Measurements from ENCODE around the gene BSN.

DNA sequence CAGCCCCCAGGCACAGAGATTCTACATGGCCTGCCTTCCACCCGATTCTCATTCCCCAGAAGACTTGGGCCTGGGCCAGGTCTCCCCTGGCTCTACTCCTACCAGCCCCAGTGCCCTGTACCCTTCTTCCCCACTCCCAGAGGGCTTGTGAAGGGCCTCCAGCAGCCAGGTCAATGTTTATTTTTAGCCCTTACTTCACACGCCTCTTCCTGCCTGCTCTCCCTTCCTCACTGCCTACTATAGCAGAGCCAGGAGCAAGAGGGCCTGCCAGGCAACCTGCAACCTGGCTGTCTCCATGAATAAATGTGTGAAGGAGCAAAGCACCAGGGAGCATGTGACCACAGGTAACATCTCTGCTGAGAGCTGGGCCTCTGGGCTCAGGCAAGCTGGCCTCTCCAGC, 93.5 kb downstream of the BSN start:
- TF ChIP-seq, protein P1, sequence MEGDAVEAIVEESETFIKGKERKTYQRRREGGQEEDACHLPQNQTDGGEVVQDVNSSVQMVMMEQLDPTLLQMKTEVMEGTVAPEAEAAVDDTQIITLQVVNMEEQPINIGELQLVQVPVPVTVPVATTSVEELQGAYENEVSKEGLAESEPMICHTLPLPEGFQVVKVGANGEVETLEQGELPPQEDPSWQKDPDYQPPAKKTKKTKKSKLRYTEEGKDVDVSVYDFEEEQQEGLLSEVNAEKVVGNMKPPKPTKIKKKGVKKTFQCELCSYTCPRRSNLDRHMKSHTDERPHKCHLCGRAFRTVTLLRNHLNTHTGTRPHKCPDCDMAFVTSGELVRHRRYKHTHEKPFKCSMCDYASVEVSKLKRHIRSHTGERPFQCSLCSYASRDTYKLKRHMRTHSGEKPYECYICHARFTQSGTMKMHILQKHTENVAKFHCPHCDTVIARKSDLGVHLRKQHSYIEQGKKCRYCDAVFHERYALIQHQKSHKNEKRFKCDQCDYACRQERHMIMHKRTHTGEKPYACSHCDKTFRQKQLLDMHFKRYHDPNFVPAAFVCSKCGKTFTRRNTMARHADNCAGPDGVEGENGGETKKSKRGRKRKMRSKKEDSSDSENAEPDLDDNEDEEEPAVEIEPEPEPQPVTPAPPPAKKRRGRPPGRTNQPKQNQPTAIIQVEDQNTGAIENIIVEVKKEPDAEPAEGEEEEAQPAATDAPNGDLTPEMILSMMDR (IDR thresholded peaks at IDR 0.05; ENCODE audit: low read depth, low read length): no peak
- no peak for TF ChIP-seq EZH2phosphoT487 (IDR thresholded peaks at IDR 0.05; ENCODE audit: low read depth)

Measured in OCI-LY3 (cell line).